ENCODE results near the gene DNAH12.
"Not testable (repeated sequence)": the region's sequence is repeated elsewhere in the genome, so short reads cannot be mapped to it uniquely, and the experiment has no call there.

The DNAH12 gene

GRCh38 chr3:57303520-57303919 lies 240.6 kb downstream of the DNAH12 start:
- not testable (repeated sequence) for DNase-seq

- peak; percentile 5 for DNase-seq
Measured at GRCh38 chr3:57298041-57298440, 246.1 kb downstream of the DNAH12 start.

GRCh38 chr3:57292897-57293526 lies 251.1 kb downstream of the DNAH12 start:
- no peak for DNase-seq

GRCh38 chr3:57292159-57292896 lies 251.8 kb downstream of the DNAH12 start, which contains the start of gene ASB14:
ASB14 (minus strand) TSS chr3:57292685; CDS start chr3:57292033, 652 bp downstream.
- no peak for DNase-seq

GRCh38 chr3:57288403-57288802 lies 255.7 kb downstream of the DNAH12 start:
- DNase-seq, result no peak

GRCh38 chr3:57287205-57287604 lies 256.9 kb downstream of the DNAH12 start:
- DNase-seq, result no peak

- DNase-seq, result no peak
Measured at GRCh38 chr3:57283334-57283733, 260.8 kb downstream of the DNAH12 start.

- no peak for DNase-seq
Measured at GRCh38 chr3:57281715-57282114, 262.4 kb downstream of the DNAH12 start.

GRCh38 chr3:57279685-57280084 lies 264.5 kb downstream of the DNAH12 start:
- DNase-seq, result no peak

- no peak for DNase-seq
Measured at GRCh38 chr3:57278237-57278636, 265.9 kb downstream of the DNAH12 start.

GRCh38 chr3:57275393-57275792 lies 268.8 kb downstream of the DNAH12 start:
- DNase-seq, result no peak

GRCh38 chr3:57274845-57275244 lies 269.3 kb downstream of the DNAH12 start:
- DNase-seq, result no peak

- DNase-seq, result no peak
Measured at GRCh38 chr3:57268416-57268815, 275.7 kb downstream of the DNAH12 start.

GRCh38 chr3:57261929-57262328 lies 282.2 kb downstream of the DNAH12 start:
- no peak for DNase-seq

GRCh38 chr3:57261119-57261518 lies 283.0 kb downstream of the DNAH12 start:
- DNase-seq, result no peak

GRCh38 chr3:57257678-57258077 lies 286.5 kb downstream of the DNAH12 start:
- no peak for DNase-seq

- no peak for DNase-seq
Measured at GRCh38 chr3:57256844-57257243, 287.3 kb downstream of the DNAH12 start.

GRCh38 chr3:57252404-57252803 lies 291.7 kb downstream of the DNAH12 start:
- no peak for DNase-seq

GRCh38 chr3:57244946-57245345 lies 299.2 kb downstream of the DNAH12 start:
- no peak for DNase-seq

Measured in stimulated activated CD4-positive, alpha-beta T cell treated with anti-CD3 and anti-CD28 coated beads, Interleukin-15, amount 100 ng/mL, for 24 hours (primary cell).